ENCODE data around the gene CSNK1D.

The CSNK1D gene

GRCh38 chr17:82318772-82319606, 45.5 kb upstream of the CSNK1D start:
- DNase-seq (ENCODE audit: low spot score), result no peak
- TF ChIP-seq CTCF (IDR thresholded peaks at IDR 0.05; ENCODE audit: extremely low read depth, missing control alignments), result no peak

GRCh38 chr17:82318169-82318498, 44.6 kb upstream of the CSNK1D start:
- DNase-seq (ENCODE audit: low spot score), result no peak
- no peak for TF ChIP-seq CTCF (IDR thresholded peaks at IDR 0.05; ENCODE audit: extremely low read depth, missing control alignments)

- no peak for TF ChIP-seq CTCF (IDR thresholded peaks at IDR 0.05; ENCODE audit: extremely low read depth, missing control alignments)
- no peak for DNase-seq (ENCODE audit: low spot score)
Measured at GRCh38 chr17:82317394-82318168, 44.1 kb upstream of the CSNK1D start, which contains the start of gene CD7. TSS of gene CD7 (minus strand) at chr17:82317608. CDS start at chr17:82317495, 113 bp downstream.

- TF ChIP-seq CTCF (IDR thresholded peaks at IDR 0.05; ENCODE audit: extremely low read depth, missing control alignments), result no peak
- DNase-seq (ENCODE audit: low spot score), result no peak
Measured at GRCh38 chr17:82316651-82317393, 43.3 kb upstream of the CSNK1D start.

- no peak for DNase-seq (ENCODE audit: low spot score)
- TF ChIP-seq CTCF (IDR thresholded peaks at IDR 0.05; ENCODE audit: extremely low read depth, missing control alignments), result no peak
Measured at GRCh38 chr17:82315703-82316358, 42.3 kb upstream of the CSNK1D start.

GRCh38 chr17:82314727-82315605, 41.5 kb upstream of the CSNK1D start:
- DNase-seq (ENCODE audit: low spot score), result no peak
- no peak for TF ChIP-seq CTCF (IDR thresholded peaks at IDR 0.05; ENCODE audit: extremely low read depth, missing control alignments)
